ENCODE results near the gene PITX2.

Gene PITX2

DNA sequence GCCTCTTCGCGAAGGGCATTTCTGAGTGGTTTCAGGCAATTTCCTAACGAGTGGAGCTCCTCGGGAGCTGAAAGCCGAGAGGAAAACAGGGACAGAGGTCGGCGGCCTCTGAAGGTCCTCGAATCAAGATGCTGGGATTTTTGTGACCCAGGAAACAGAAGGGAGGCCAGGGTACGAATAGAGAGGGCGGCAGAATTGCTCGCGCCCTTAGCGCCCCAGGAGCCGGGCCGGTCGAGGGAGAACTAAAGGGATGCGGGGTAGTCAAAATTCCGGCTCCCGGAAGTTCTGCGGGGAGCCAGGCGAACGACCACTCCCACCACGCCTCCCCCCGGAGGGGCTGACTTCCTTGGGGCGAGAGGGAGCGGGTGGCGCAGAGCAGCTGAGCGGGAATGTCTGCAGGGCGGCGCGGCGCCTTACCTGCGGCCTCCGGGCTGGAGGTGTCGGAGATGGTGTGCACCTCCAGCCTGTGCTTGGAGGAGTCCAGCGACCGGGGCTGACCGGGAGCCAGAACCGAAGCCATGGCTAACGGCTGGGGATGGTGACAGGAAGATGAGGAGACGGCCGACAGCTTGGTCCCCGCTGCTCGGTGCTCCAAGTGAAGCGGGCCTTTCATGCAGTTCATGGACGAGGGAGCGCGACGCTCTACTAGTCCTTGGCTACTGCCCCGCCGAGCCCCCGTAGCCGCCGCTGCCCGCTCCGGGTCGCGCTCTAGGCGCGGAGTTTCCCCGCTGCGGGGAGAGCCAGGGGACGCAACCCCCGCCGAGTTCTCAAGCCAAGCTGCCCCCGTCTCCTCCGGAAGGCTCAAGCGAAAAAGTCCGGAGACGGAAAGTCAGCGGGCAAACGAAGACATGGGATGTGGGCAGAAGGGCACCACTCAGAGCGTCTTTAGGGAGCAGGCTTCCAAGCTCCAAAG lies 782 bp downstream of the PITX2 start:
- DNase-seq, result no peak

DNA sequence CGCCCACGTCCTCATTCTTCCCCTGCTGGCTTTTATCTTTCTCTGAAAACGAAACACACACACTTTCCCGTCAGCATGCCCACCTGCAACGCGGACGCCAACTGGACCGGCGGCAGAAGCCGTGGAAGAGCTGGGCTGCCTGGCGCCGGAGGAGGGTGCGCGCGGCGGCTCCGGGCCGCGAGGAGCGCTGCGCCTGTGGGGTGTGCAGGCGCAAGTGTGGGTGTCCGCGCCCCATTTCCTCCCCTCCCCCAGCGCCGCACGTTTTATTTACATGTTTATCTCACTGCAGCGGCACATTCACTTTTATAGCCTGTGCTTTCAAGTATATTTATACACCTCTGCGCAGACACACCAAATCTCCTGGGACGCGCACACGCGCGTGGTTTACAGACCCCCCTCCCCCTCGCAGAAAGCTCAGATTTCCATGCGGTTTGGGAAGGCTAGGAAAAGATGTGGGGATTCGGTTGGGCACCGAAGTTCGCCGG lies 1.5 kb downstream of the PITX2 start:
- DNase-seq, result no peak

DNA sequence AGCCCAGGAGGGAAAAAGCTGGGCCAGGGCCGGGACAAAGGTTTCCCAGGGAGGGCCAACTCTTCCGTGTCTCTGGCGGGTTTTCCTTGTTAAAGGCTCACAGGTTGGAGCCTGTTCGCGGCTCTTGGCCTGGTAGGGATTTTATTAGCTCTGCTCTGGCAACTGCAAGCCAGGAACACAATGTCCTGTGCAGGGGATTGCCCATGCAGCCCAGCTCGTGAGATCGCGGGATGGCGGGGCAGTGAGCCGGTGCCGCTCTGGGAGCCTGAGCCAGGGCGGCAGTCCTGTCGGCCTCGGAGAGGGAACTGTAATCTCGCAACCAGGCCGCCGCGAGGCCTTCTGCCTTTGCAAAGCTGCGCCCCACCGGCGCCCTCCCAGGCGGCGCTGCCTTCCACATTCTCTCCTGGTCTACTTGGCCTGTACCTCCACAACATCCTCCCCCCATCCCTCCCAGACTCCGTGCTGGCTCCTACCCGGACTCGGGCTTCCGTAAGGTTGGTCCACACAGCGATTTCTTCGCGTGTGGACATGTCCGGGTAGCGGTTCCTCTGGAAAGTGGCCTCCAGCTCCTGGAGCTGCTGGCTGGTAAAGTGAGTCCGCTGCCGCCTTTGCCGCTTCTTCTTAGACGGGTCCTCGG lies 2.1 kb downstream of the PITX2 start:
- DNase-seq, result no peak

DNA sequence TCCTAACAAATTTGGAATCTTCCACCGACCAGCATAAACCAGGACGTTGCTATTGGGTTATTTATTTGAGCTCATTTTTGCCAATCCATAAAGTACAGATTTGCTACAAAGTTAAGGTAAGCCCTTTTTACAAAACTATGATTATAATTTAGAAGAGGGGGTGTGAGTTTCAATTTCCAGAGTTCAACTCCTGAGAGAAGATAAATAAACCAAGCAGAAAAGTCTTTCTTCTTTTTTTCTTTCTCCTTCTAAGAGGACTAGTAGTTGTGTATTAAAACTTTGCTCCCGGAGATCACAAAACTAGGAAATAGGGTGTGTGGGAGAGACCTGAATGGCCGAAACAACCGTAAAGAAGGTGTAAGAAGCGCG lies 2.6 kb downstream of the PITX2 start:
- no peak for DNase-seq

DNA sequence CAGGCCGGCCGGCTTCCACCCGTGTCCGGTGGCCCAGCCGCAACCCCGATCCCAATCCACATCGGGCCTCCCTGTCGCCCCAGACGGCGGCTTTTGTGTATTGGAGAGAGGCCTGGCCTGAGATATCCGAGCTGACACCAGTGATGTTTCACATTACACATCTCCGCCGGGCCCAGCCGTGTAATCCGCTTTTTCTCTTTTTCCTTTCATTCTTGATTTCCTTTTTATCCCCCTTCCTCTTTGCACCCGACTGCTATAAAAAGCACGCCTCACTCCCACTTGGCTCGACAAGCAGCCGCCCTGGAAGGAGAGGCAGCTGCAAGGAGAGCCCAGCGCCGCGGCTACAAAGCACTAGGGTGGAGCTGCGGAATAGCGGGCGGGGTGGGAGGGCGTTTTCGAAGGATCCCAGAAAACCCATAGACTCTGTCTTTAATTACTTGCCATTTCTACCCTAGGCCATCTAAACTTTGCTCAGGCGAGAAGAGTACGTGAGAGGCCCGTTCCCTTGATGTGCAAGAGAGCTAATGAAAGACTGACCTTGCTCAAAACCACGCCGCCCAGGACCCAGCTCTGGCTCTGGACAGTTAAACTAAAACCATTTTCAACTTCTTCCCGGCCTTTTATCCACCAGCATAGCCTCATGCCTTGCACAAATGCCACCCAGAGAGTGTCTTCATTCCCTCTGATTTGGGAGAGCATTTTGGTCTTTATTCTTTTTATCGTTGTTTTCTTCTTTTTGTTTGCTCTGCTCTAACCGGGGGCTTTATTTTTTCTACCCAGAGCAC lies 3.2 kb downstream of the PITX2 start:
- DNase-seq, result no peak

DNA sequence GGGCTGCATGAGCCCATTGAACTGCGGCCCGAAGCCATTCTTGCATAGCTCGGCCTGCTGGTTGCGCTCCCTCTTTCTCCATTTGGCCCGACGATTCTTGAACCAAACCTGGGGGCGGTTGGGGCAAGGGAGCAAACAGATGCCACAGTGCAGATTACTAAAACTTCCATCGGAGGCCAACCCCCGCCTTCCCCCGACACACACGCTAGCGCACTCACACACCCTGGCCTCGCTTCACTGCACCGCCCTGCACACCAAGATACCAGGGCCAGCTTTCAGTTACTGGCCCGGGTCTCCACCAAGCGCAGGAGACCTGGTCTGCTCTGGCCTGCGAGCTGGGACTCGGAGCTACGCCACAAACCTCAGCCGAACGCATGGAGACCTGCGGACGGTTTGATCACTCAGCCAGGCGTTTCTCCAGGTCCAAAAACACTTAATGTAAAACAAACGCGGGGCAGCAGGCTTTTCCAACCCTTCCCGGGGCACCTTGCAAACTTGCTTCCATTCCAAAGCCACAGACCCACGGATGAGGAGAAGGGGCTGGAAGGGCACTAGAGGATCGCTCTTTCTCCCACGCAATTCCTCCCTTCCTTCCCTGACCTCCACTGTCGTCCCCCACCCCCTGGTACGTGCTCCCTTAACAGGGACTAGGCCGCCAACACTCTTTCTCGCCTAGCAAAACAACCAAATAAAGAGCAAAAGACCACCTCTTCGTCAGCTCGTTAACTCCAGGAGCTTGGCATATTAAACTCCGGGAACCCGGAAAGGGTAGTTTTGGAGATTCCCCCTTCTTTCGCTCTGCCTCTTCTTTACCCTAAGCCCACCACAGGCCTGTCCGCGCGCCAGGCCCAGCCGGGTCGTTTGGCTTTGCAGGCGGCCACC lies 4.1 kb downstream of the PITX2 start:
- no peak for DNase-seq

DNA sequence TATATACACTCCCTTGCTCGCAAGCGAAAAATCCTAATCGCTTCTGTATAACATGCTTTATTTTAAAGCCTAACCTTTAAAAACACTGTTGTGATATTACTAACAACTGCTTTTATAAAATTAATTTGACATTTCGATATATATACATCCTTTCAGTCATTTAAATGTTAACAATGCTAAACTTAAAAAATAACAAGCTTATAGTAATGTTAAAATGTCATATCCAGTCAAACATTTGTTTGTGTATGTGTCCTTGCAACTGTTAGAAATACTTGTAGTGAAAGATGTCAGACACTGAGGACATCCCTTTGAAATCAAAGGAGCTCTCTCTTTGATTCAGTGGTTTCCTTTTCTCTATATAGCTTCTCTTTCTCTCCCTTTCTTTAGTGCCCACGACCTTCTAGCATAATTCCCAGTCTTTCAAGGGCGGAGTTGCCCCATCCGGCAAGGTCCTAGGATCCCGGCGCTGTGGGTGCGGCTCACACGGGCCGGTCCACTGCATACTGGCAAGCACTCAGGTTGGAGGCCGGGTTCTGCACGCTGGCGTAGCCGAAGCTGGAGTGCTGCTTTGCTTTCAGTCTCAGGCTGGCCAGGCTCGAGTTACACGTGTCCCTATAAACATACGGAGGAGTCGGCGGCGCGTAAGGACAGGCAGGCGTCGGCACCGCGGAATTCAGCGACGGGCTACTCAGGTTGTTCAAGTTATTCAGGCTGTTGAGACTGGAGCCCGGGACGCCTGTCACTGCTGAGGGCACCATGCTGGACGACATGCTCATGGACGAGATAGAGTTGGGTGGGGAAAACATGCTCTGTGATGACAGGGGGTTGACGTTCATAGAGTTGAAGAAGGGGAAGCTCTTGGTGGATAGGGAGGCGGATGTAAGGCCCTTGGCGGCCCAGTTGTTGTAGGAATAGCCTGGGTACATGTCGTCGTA lies 5.0 kb downstream of the PITX2 start:
- no peak for DNase-seq

DNA sequence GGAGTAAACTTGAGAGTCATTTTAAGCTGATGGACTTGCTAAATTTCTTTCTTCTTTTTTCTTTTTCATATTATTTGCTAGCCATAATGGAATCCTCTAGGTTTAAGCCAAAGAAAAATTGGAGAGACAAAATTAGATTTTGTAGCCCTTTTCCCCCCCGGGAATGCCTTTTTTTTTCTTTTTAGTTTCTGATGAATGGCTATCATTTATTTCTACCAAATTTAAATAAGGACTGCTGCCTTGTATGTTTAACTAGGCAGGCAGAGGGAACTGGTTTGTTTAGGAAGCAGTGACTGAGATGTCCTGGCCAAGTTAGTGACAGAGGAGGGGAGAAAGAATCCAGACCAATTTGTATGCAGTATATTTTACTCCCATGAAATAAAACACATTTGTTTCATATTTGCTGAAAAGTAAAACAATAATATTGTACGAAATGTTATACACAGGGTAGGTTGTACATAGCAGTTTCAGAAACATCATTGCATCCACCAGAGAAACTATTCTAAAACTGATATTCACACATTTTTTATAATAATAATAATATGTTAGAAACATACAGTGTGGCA lies 5.7 kb downstream of the PITX2 start:
- DNase-seq, result no peak

DNA sequence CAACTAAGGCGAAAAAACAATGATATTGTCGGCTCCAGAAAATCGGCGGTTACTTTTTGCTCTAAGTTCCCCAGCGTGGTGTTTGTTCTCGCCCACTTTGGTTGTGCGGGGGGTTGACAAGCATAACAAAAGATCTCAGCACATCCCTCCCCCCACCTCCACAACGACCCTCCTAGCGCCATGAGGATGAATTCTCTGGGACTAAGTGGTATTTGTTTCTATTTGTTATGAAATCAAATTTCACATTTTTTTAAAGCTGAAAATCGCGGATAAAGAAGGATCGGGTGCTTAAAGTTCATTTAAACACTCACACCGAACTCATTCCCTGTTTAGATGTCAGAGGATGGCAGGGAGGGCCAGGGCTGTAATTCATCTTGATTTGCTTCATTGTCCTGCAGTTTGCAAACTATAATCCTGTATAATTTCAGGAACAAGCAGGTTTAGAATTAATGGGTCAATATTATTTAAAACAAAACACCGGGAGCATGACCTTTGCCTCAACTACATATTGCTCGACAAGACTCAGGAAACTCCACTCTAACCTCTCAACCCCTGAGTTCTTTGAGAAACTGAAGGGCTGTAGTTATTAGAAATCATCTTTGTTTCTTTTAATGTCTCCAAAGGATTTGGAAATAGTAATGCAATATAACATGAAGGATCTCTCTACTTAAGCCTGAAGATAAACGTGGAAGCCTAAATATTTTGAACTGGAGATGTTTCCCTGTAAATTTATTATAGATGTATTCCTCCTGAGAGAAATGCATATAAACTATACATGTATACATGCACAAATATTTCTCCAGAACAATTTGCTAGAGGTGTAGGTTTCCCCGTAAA lies 6.4 kb downstream of the PITX2 start:
- no peak for DNase-seq

DNA sequence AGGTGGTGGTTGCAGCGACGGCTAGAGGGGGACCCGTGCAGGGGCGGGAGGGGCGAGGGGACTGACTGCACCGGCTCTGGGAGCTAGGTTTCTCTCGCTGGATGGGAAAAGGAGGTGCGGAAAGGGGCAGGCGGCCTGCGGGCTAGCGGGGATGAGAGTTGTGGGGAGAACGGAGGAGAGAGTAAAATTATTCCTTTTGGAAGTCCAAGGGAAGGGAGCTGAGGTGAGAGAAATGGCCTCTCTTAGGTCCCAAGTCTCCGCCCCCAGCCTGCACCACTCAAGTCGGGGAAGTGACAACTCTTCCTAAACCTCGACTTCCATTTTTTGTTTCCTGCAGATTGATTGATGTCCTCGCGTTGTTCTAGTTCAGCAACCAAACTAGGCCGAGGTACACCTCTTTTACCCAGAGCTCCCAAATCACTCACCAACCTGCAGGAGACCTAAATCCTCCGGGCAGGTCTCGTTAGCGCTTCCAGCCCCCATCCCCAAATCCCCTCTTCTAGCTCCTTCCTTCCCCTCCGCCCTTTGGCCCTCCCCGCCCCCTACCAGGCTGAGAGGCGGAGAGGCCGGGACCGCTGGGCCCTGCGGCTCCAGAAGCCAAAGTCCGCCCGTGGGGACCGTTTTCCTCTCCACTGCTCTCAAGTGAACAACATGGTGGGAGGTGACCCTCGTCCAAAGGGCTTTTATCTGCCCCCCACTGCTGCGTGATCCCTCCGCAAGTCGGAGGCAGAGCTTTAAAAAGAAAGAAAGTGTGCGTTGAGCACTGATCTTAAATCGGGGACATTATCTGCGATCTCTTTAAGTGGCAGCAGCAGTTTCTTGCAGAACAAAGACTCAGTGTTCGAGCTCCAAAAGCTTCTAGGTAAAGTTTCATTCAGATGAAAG lies 7.3 kb downstream of the PITX2 start:
- no peak for DNase-seq

DNA sequence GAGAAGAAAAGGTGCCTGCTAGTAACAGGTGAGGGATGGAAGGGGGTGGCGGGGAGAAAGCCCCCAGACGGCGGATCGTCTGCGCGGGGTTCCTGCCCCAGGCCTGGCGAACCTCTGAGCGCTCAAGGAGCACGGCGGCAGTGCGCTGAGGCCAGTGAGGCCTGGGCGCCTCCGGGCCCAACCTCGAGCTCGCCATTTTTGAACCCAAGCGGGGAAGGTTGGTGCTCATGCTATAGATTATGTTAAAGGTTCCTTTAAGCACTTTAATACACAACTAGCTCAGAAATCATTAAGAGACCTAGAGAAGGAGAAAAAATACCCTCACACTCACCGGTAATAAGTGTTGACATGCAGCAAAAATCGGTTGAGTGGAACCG lies 7.9 kb downstream of the PITX2 start:
- no peak for DNase-seq

DNA sequence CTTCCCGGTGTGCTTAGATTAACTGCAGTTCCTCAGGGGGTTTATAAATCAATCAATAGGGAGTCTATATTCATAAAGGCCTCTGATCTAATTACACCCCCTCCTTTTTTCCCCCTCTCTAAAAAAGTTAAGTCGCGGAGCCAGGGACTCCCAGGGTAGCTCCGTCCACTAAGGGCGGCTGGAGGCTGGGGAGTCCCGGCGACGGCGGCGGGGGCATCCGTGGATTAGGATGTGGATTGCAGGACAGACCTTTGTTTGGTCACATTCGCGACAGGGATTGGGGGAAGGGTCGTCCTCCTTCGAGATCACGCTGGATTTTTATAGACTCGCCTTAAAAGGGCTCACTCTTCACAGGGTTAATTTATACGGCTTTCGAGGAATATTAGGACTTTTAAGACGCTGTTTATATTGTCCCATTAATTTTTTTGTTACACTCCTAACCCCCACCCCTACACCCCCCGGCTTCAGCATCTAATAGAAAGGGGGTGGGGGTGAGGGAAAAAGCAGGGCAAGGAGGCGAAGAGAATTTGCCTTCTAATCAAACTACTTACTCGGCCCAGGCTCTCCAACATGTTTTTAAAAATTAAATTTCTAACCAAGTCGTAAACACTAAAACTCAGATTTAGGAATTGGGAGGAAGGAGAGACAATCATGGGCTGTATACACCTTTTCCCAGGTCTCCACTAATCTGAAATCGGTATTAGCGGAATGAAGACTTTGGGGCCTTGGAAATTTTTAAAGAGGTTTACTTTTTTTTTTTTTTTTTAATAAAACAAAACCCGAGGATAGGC lies 8.5 kb downstream of the PITX2 start:
- no peak for DNase-seq

DNA sequence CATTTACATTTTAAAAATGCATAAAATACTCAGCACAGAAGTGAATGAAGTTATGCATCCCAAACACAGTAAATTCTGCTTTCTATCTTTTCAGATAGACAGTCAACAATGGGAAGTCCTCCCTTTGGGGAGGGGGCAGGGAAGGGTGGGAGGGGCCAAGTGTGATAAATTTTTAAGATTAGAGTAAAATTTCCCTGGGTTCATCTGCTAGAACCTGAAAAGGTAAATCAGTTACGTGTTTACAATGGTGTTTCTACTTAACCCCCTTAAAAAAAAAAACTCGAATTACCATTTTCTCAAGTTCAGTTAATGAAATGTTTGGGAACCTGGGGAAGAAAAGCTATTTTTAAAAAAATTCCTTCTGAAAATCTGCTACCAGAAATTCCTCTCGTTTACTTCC lies 9.1 kb downstream of the PITX2 start:
- DNase-seq, result no peak

DNA sequence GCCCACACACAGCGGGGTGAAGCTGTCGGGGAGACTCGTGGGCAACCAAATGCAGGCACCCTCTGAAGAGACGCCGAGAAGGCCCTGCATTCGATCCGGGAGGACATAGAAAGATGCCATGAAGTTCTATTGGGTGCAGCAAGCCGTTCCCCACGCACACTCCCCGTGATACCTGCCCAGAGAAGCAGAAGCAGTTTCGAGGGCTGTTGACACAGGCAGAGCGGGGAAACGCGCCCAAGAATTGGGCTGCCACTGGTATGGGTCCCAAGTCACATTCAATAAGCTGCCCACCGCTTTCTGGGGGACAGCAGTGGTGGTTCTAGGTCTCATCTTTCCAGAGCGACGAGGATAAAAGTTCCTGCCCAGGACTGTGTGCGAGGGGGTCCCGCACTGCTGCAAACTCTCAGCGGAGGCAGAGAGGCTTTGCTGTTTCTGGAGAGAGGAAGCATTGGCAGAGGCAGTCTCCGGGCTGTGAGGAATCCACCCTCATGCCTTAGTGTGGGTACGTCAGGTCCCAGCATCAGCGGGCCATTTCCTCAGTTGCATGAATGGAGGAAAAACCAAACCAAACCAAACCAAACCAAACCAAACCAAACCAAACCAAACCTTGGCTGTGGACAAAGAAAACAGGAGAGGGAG lies 10.1 kb downstream of the PITX2 start:
- DNase-seq, result no peak

DNA sequence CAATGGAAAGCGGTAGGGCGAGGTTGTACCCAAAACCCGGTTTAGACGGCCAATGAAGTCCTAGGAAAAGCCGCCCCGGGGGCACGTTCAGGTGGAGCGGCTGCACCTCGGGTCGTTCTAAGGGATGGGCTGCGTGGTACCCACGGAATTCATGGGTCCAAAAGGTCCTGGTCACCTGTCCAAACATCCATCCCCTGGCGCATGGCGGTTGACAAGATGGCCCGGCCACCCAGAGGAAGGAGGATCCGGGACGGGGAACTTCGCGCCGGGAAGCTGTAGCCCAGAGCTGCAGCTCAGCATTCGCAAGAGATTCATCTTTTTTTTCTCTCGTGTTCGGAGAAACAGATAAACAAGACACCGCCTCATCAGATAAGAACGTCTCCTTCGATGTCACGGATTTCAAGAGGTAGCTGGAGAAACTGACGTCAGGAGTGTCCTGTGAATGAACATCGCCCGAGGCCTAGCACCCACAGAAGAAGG lies 10.9 kb downstream of the PITX2 start:
- no peak for DNase-seq

DNA sequence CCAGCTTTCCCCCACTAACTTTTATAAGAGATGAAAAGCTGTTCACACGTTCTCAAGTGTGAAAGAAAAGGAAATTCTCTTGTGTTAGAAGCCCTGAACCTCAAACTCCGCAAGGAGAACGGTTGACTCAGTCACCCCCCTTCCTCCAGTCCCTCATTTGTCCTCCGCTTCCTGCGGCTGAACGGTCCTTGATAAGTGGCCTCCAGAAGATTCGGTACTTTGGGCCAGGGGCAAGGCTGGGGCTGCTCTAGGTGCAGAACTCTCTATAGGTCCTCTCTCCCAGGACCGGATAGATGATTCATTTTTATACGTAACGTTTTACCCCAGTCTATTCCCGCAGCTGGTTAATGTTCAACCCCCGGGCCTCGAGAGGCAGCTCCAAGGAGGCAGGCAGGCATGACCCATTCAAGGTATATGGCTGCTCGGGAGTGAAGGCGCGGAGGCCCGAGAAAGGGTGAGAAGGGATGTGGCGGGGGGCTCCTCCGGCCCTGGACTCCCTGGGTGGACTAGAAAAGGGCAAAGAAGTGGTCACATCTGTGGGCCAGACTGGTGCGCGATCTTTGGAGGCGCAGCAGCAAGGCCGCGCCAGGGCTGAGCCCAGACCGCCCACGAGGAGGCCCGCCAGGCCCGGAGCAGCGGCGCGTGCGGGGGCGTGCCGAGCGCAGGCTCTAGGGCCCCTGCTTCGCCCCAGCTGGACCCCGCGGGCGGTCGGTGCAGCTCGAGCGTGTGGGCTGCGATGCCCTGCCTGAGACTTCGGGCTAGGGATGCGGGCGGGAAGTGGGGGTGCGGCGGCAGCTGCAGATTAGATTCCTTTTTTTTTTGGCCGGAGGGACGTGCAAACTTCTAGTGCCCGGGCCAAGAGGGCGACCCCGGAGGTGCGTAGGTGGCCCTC lies 11.7 kb downstream of the PITX2 start:
- DNase-seq, result no peak

DNA sequence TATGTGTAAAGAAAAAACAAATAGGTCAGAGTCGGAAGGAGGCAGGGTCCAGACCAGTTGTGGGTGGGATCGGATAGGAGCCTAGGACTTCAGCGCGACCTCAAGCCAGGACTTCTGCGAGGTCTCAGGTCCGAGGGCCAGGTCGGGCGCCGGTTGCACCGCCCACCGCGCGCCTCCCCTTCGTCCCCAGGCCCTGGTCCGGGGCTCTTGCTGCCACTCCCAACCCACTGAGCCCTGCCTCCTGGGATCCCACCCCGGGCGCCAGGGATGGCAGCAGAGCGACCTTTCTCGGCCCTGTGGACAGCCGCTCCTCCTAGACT lies 12.3 kb downstream of the PITX2 start:
- no peak for DNase-seq
